CD4-positive, alpha-beta memory T cell (primary cell): ENCODE measurements around the gene FOXN3. TPM values are rescaled to one million over a fixed set of nuclear protein-coding genes. Genes with fewer than 3 reads are reported as not detected.
A peak's percentile ranks its signal among the peaks of the same experiment; 100 is the strongest.

ENCODE experiments used
- CTCF ChIA-PET: fragments of 350-600 bp; sonication (Branson Sonifier 250); formaldehyde crosslinking; loops from one replicate; lab custom pipeline; 2021; ENCODE audit warnings: inconsistent platforms; ENCODE audit not compliant: partially characterized antibody; lab: Charles Lee
- POLR2A ChIA-PET: fragments of 350-600 bp; sonication (Branson Sonifier 250); formaldehyde crosslinking; loops from one replicate; lab custom pipeline; 2021; ENCODE audit not compliant: partially characterized antibody; lab: Charles Lee
- DNase-seq, 5 donors: peaks; one replicate each; pipeline versions ENCODE4 v3.0.0 to v3.0.0-alpha.2; 2020 to 2022; ENCODE audit warnings: mixed read lengths in 1 of 5
- H3K27ac ChIP-seq: one replicate; pipeline ENCODE4 v1.7.0; 2013; ENCODE audit warnings: low read depth, low read length
- H3K27me3 ChIP-seq: 2 replicates; pipeline ENCODE4 v1.7.0; 2013; ENCODE audit warnings: mild to moderate bottlenecking, low read length, moderate library complexity; ENCODE audit not compliant: insufficient read depth
- H3K36me3 ChIP-seq: 2 replicates; pipeline ENCODE4 v1.7.0; 2013; ENCODE audit warnings: mild to moderate bottlenecking, low read length, moderate library complexity; ENCODE audit not compliant: insufficient read depth
- H3K4me1 ChIP-seq: 2 replicates; pipeline ENCODE4 v1.7.0; 2013; ENCODE audit warnings: mild to moderate bottlenecking, low read length, moderate library complexity; ENCODE audit not compliant: insufficient read depth
- H3K4me3 ChIP-seq, 2 donors: one replicate each; pipeline ENCODE4 v1.7.0; 2013; ENCODE audit warnings: low read length in 2 of 2, mild to moderate bottlenecking in 1 of 2
- H3K9me3 ChIP-seq, 2 donors: one replicate each; pipeline ENCODE4 v1.7.0; 2013; ENCODE audit warnings: low read length in 2 of 2, control low read depth in 1 of 2; ENCODE audit not compliant: control insufficient read depth in 1 of 2
- H3K27ac Mint-ChIP-seq, 7 donors: one replicate each; pipeline ENCODE4 v1.8.0; 2020 to 2021; ENCODE audit warnings: mixed read lengths in 7 of 7, mild to moderate bottlenecking in 6 of 7, inconsistent platforms in 3 of 7, moderate library complexity in 3 of 7
- H3K27me3 Mint-ChIP-seq, 2 donors: one replicate each; pipeline ENCODE4 v1.8.0; 2020 to 2021; ENCODE audit warnings: mixed read lengths in 2 of 2
- H3K36me3 Mint-ChIP-seq, 2 donors: one replicate each; pipeline ENCODE4 v1.8.0; 2020 to 2021; ENCODE audit warnings: mixed read lengths in 2 of 2, inconsistent platforms in 1 of 2, mild to moderate bottlenecking in 1 of 2
- H3K4me1 Mint-ChIP-seq, 4 donors: one replicate each; pipeline ENCODE4 v1.8.0; 2020 to 2021; ENCODE audit warnings: mixed read lengths in 4 of 4, mild to moderate bottlenecking in 1 of 4
- H3K4me3 Mint-ChIP-seq, 8 donors: one replicate each; pipeline ENCODE4 v1.8.0; 2020 to 2021; ENCODE audit warnings: mixed read lengths in 8 of 8, mild to moderate bottlenecking in 7 of 8, moderate library complexity in 6 of 8, inconsistent platforms in 3 of 8
- H3K9me3 Mint-ChIP-seq, 8 donors: one replicate each; pipeline ENCODE4 v1.8.0; 2020 to 2021; ENCODE audit warnings: mixed read lengths in 8 of 8, mild to moderate bottlenecking in 5 of 8, inconsistent platforms in 3 of 8, moderate library complexity in 1 of 8
- intact Hi-C: fragments of 100-400 bp; cut with micrococcal nuclease; formaldehyde crosslinking; loops from one replicate; pipeline ENCODE4 v1.15.1; 2023
- polyA plus RNA-seq, 2 donors: library from polyadenylated mRNA; unstranded; fragments of 300-500 nt; fragmentation: Illumina TruSeq; gene quantifications; one replicate each; pipeline ENCODE4 v1.2.3, GENCODE V29; 2021
- total RNA-seq, 2 experiments: library from RNA; stranded (reverse); gene quantifications; one replicate each; pipeline ENCODE4 v1.2.3, GENCODE V29; 2021

Gene FOXN3
- total RNA-seq (100 to 1,000 TPM; 109 to 111 TPM), polyA plus RNA-seq (100 to 1,000 TPM in 1 of 2 donors, 10 to 100 TPM in 1; 92.6 to 103 TPM)

- Mint-ChIP-seq H3K4me1 (peaks cover 22 to 59% (median 41%) of the 10 kb centered on the region in 4 donors), H3K27ac (peak within 1 kb of the TSS; percentile 93 to 99 (median 96)), H3K4me3 (peak within 1 kb of the TSS; percentile 91 to 98 (median 94)), H3K36me3 (peaks cover 11 to 20% of the 10 kb centered on the region in 2 donors), H3K27me3 (no peaks in the 10 kb centered on the region), H3K9me3 (no peaks in the 10 kb centered on the region)
- ChIA-PET CTCF (no interaction called here), POLR2A (no interaction called here)
- Histone ChIP-seq H3K4me1 (peaks cover 22% of the 10 kb centered on the region), H3K27ac (peak within 1 kb of the TSS; percentile 66), H3K9me3 (no peaks in the 10 kb centered on the region), H3K4me3 (peak within 1 kb of the TSS; percentile 86), H3K27me3 (no peaks in the 10 kb centered on the region), H3K36me3 (no peaks in the 10 kb centered on the region)
- peak; percentile 81 to 93 (median 84) for DNase-seq
- intact Hi-C loops: loop anchor here (1.0 to 5.0 kb wide), 8 partner anchors 13 to 498 kb away; no protein-coding TSS in a partner anchor
Measured at GRCh38 chr14:89417091-89417464, at the start of gene FOXN3. Gene FOXN3 (minus strand): TSS chr14:89417233. CDS start chr14:89412476, 4,757 bp downstream.

DNA sequence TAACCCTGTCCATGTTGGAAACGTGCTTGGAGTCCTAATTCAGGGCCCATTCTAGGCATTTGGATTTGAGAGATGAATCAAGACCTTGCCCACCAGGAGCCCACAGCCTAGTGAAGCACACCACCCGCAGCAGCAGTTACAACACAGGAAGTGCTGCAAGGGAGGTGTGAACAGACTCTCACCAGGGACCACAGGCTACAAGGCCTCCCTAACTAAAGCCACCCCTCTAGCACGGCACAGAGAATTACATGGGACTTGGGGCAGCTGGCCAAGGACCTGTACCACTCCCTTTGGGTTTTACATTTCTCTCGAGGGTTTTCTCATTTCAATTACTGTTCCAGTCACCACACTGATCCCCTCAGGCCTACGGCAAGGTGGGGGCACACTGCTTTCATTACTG lies 49.5 kb upstream of the FOXN3 start:
- peak; percentile 6 to 53 (median 15) for DNase-seq
- intact Hi-C loops: no loop called here
- Mint-ChIP-seq H3K27ac (peak overlapping the region in 5 of 7 donors; percentile 37 to 90 (median 49)), H3K9me3 (no peaks in the 10 kb centered on the region), H3K27me3 (no peaks in the 10 kb centered on the region), H3K4me3 (peak overlapping the region in 5 of 8 donors; percentile 15 to 53 (median 33)), H3K36me3 (peaks cover 22 to 30% of the 10 kb centered on the region in 2 donors), H3K4me1 (peaks cover 18 to 65% (median 48%) of the 10 kb centered on the region in 4 donors)
- Histone ChIP-seq H3K36me3 (no peaks in the 10 kb centered on the region), H3K9me3 (no peaks in the 10 kb centered on the region), H3K27ac (no peak overlapping the region), H3K4me3 (no peak overlapping the region), H3K27me3 (no peaks in the 10 kb centered on the region), H3K4me1 (peaks cover 28% of the 10 kb centered on the region)
- ChIA-PET CTCF (interaction anchor here (1.0 kb wide), 1 partner anchor 45 kb away, joined by 3 read pairs; no protein-coding TSS in a partner anchor), POLR2A (interaction anchor here (0.8 to 1.5 kb wide), 3 partner anchors 10 to 44 kb away, joined by 3 read pairs; no protein-coding TSS in a partner anchor)

DNA sequence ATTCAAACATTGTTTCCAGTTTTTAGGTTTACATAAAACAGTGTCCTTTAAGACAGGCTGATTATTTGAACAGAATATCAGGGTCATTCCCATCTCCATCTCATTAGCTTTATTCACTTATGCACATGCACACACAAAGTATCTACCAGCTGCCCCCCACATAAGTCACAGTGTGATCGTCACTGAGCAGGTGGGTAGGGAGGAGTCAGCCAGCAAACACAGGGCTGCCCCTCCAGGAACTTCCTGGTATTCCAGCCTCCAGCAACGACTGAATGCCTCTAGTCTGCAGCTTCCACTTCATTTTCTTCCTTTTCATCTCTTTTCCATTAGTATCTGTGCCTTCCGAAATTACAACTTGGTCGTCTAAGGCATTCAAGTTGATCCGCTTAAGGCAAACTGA lies 48.8 kb upstream of the FOXN3 start:
- H3K27me3 ChIP-seq: no peaks in the 10 kb centered on the region
- H3K27ac ChIP-seq: no peak overlapping the region
- peaks cover 19 to 63% (median 48%) of the 10 kb centered on the region in 4 donors for H3K4me1 Mint-ChIP-seq
- CTCF ChIA-PET: interaction anchor here (0.8 to 1.3 kb wide), 2 partner anchors 44 to 386 kb away, joined by 3 read pairs; no protein-coding TSS in a partner anchor
- H3K36me3 ChIP-seq: no peaks in the 10 kb centered on the region
- H3K9me3 ChIP-seq: no peaks in the 10 kb centered on the region
- H3K27ac Mint-ChIP-seq: peak overlapping the region in 1 of 7 donors; percentile 73
- H3K4me1 ChIP-seq: peaks cover 27% of the 10 kb centered on the region
- H3K9me3 Mint-ChIP-seq: no peaks in the 10 kb centered on the region
- H3K36me3 Mint-ChIP-seq: peaks cover 22 to 31% of the 10 kb centered on the region in 2 donors
- H3K4me3 ChIP-seq: no peak overlapping the region
- POLR2A ChIA-PET: interaction anchor here (1.5 kb wide), 1 partner anchor 11 kb away, joined by 3 read pairs; no protein-coding TSS in a partner anchor
- DNase-seq: no peak
- H3K27me3 Mint-ChIP-seq: no peaks in the 10 kb centered on the region
- H3K4me3 Mint-ChIP-seq: no peak overlapping the region
- intact Hi-C loops: no loop called here

DNA sequence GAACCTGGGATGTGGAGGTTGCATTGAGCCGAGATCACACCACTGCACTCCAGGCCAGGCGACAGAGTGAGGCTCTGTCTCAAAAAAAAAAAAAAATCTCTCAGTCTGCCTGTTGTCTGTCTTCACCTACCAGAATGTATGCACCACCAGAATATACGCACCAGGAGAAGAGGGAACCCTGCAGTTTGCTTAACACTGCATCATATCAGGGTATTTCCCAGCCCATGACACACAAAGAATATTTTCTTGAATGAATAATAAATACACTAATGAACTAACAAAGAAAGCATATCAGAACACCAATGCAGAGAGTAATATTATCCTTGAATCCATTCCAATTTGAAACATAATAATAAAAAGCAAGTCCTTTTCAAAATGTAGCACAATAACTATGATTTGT lies 44.2 kb upstream of the FOXN3 start:
- Histone ChIP-seq H3K36me3 (peaks cover 4% of the 10 kb centered on the region), H3K4me3 (no peak overlapping the region), H3K9me3 (no peaks in the 10 kb centered on the region), H3K4me1 (peaks cover under 1% of the 10 kb centered on the region), H3K27me3 (no peaks in the 10 kb centered on the region), H3K27ac (no peak overlapping the region)
- H3K4me1 Mint-ChIP-seq: peaks cover 14 to 37% (median 31%) of the 10 kb centered on the region in 4 donors
- H3K27me3 Mint-ChIP-seq: no peaks in the 10 kb centered on the region
- no peak for DNase-seq
- no peaks in the 10 kb centered on the region for H3K9me3 Mint-ChIP-seq
- POLR2A ChIA-PET: no interaction called here
- H3K36me3 Mint-ChIP-seq: peaks cover 16 to 25% of the 10 kb centered on the region in 2 donors
- intact Hi-C loops: no loop called here
- CTCF ChIA-PET: interaction anchor here (0.7 kb wide), 1 partner anchor 142 kb away, joined by 3 read pairs; no protein-coding TSS in a partner anchor
- no peak overlapping the region for H3K4me3 Mint-ChIP-seq
- peak overlapping the region in 4 of 7 donors; percentile 2 to 69 (median 38) for H3K27ac Mint-ChIP-seq

DNA sequence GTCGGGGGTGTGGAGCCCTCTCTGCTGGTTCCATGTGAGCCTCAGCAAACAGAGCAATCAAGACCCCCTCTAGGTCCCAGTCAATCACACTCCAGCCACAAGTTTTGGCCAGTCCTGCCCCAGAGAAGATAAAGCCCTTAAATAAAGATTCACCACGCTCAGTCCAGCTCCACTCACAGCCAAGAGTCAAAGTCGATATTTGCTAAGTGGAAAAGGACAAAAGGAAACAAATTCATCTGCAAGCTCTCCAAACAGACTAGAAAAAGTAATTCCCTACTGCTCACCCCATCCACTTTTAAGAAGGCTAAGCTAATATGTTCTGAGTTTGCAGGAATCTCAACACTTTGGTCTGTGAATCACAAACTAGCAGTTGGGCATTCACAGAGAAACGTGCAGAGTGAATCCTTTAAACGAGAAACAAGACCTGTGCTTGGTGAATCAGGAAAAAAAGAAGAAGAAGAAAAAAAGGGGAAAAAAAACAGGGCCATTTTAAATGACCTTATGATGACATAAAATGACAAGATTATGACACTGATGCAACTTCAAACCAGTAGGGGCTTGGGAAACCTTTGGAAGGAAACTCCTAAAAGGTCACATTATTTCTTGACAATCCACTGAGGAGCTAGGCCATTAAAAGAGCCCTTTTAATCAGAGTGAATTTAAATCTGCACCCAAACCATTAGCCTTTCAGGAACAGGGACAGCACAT lies 41.8 kb upstream of the FOXN3 start:
- no peaks in the 10 kb centered on the region for H3K27me3 Mint-ChIP-seq
- no peaks in the 10 kb centered on the region for H3K4me1 ChIP-seq
- H3K36me3 ChIP-seq: peaks cover 4% of the 10 kb centered on the region
- DNase-seq: no peak
- ChIA-PET POLR2A (interaction anchor here (0.6 kb wide), 1 partner anchor 54 kb away, joined by 4 read pairs; no protein-coding TSS in a partner anchor), CTCF (interaction anchor here (1.1 kb wide), 1 partner anchor 33 kb away, joined by 3 read pairs; no protein-coding TSS in a partner anchor)
- H3K36me3 Mint-ChIP-seq: peaks cover 14 to 15% of the 10 kb centered on the region in 2 donors
- intact Hi-C loops: no loop called here
- no peak overlapping the region for H3K27ac ChIP-seq
- no peak overlapping the region for H3K4me3 ChIP-seq
- peaks cover 13 to 32% (median 22%) of the 10 kb centered on the region in 4 donors for H3K4me1 Mint-ChIP-seq
- H3K27ac Mint-ChIP-seq: peak overlapping the region in 1 of 7 donors; percentile 37
- no peak overlapping the region for H3K4me3 Mint-ChIP-seq
- H3K27me3 ChIP-seq: no peaks in the 10 kb centered on the region
- H3K9me3 ChIP-seq: no peaks in the 10 kb centered on the region
- H3K9me3 Mint-ChIP-seq: no peaks in the 10 kb centered on the region

- peaks cover 4% of the 10 kb centered on the region for H3K36me3 ChIP-seq
- H3K27ac Mint-ChIP-seq: no peak overlapping the region
- H3K4me1 ChIP-seq: no peaks in the 10 kb centered on the region
- peaks cover 15 to 21% of the 10 kb centered on the region in 2 donors for H3K36me3 Mint-ChIP-seq
- ChIA-PET POLR2A (no interaction called here), CTCF (no interaction called here)
- peaks cover 13 to 32% (median 22%) of the 10 kb centered on the region in 4 donors for H3K4me1 Mint-ChIP-seq
- H3K4me3 Mint-ChIP-seq: no peak overlapping the region
- no peaks in the 10 kb centered on the region for H3K27me3 ChIP-seq
- intact Hi-C loops: no loop called here
- H3K9me3 ChIP-seq: no peaks in the 10 kb centered on the region
- no peak overlapping the region for H3K27ac ChIP-seq
- no peak for DNase-seq
- no peak overlapping the region for H3K4me3 ChIP-seq
- no peaks in the 10 kb centered on the region for H3K9me3 Mint-ChIP-seq
- no peaks in the 10 kb centered on the region for H3K27me3 Mint-ChIP-seq
Measured at GRCh38 chr14:89457007-89457406, 40.0 kb upstream of the FOXN3 start.

GRCh38 chr14:89455412-89455811 lies 38.4 kb upstream of the FOXN3 start:
- no peak overlapping the region for H3K4me3 ChIP-seq
- Mint-ChIP-seq H3K4me3 (no peak overlapping the region), H3K4me1 (peaks cover 14 to 31% (median 25%) of the 10 kb centered on the region in 4 donors), H3K27me3 (no peaks in the 10 kb centered on the region), H3K36me3 (peaks cover 17 to 25% of the 10 kb centered on the region in 2 donors), H3K27ac (peak overlapping the region in 2 of 7 donors; percentile 8 to 68), H3K9me3 (no peaks in the 10 kb centered on the region)
- H3K27me3 ChIP-seq: no peaks in the 10 kb centered on the region
- H3K27ac ChIP-seq: no peak overlapping the region
- intact Hi-C loops: no loop called here
- no peak for DNase-seq
- no peaks in the 10 kb centered on the region for H3K4me1 ChIP-seq
- ChIA-PET CTCF (no interaction called here), POLR2A (no interaction called here)
- no peaks in the 10 kb centered on the region for H3K9me3 ChIP-seq
- H3K36me3 ChIP-seq: peaks cover 3% of the 10 kb centered on the region
